ENCODE data around the gene PMVK. TPM values are rescaled to one million over a fixed set of nuclear protein-coding genes. Genes with fewer than 3 reads are reported as not detected.

Gene PMVK
- total and polyA plus RNA-seq, 2 of the 4 experiments (the other 2 are of a cell fraction), result 9.0 to 28.1 TPM

DNA sequence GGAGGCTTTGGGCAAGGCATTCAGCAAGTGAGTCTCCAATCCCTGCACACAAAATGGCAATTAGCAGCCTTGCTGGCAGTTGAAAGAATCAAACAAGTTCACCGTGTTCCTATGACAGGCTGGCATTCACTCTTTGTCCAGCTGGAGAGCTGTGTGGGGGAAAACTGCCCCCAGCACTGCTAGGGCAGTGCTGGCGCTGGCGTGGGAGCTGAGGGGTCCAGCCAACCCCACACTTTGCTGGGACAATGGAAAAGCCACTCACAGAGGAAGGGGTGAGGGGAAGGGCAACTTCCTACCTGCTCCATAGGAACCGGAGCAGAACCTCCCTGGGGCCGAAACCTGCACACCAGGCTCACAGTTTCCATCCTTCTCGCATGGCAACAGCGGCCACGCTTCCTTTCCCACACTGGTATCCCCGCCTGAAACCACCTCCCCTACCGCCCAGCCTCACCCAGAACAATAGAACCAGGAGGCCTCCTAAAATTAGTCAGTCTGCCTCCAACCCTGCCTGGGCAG is 39.7 kb downstream of the PMVK start:
- intact Hi-C loops (cut with micrococcal nuclease) (no loop called here), in situ Hi-C loops (cut with MboI; ENCODE audit: low sequenced_read_pairs) (no loop called here), dilution Hi-C loops (cut with HindIII; ENCODE audit: low sequenced_read_pairs, unreplicated experiment) (no loop called here)
- H3K4me2 ChIP-seq (ENCODE audit: low read depth, low read length), result no peak overlapping the region
- WGBS, 2 experiments (ENCODE audit: extremely low coverage in 2 of 2, insufficient read length in 1 of 2), result no CpG with 5 or more reads among the region's 10 CpGs
- no peaks in the 10 kb centered on the region for H3K9me1 ChIP-seq (ENCODE audit: insufficient read depth, low read length)
- H3K4me3 ChIP-seq (ENCODE audit: insufficient read depth, low read depth, low read length), result no peak overlapping the region
- no peaks in the 10 kb centered on the region for H3K4me1 ChIP-seq (ENCODE audit: control insufficient read depth, insufficient read depth, low read length)
- no peak overlapping the region for H2BK20ac ChIP-seq (ENCODE audit: low read depth, low read length)
- peaks cover 43% of the 10 kb centered on the region for H3K27me3 ChIP-seq (ENCODE audit: control insufficient read depth, insufficient read depth, low read length)
- no peaks in the 10 kb centered on the region for H4K20me1 ChIP-seq (ENCODE audit: insufficient read depth, low read length)
- BruUV-seq (replicated peaks), result no TSS peak
- TF ChIP-seq RAD21 (IDR thresholded peaks at IDR 0.05; ENCODE audit: low read length) (no peak), BHLHE40 (IDR thresholded peaks at IDR 0.05; ENCODE audit: low read depth, low read length) (no peak), MAFK (IDR thresholded peaks at IDR 0.05; ENCODE audit: low read depth, low read length) (no peak)
- H3K4ac ChIP-seq (ENCODE audit: low read depth, low read length), result no peak overlapping the region
- no peak overlapping the region for H2BK15ac ChIP-seq (ENCODE audit: low read depth, low read length)
- ChIA-PET POLR2A (ENCODE audit: unreplicated experiment) (no interaction called here), CTCF (no interaction called here)
- no peak overlapping the region for H3K27ac ChIP-seq (ENCODE audit: insufficient read depth, low read length)
- H3K79me1 ChIP-seq (ENCODE audit: low read depth in 1 of 2, low read length in 2 of 2), result no peaks in the 10 kb centered on the region
- DNase-seq (no peak), ATAC-seq (ENCODE audit: low read depth) (no peak)
- H3K9ac ChIP-seq (ENCODE audit: low read depth, low read length), result no peak overlapping the region
- no peaks in the 10 kb centered on the region for H3K36me3 ChIP-seq (ENCODE audit: control insufficient read depth, insufficient read depth, low read length)
- no peaks in the 10 kb centered on the region for H3K9me3 ChIP-seq (ENCODE audit: control insufficient read depth, insufficient read depth, low read length)
- no peak overlapping the region for H3K18ac ChIP-seq (ENCODE audit: low read depth, low read length)
- H4K8ac ChIP-seq (ENCODE audit: low read depth in 2 of 2, low read length in 2 of 2), result no peak overlapping the region
- H3K56ac ChIP-seq (ENCODE audit: extremely low read depth, insufficient read depth, low read length), result no peak overlapping the region
- no peak overlapping the region for H2AK5ac ChIP-seq (ENCODE audit: low read depth, low read length)
- H4K5ac ChIP-seq (ENCODE audit: low read depth, low read length), result no peak overlapping the region
- H2BK5ac ChIP-seq (ENCODE audit: low read depth, low read length, poor library complexity, severe bottlenecking), result no peak overlapping the region
- H2BK120ac ChIP-seq (ENCODE audit: low read depth, low read length), result no peak overlapping the region
- no peak overlapping the region for H2AK9ac ChIP-seq (replicated peaks; ENCODE audit: low read depth, low read length, poor library complexity)
- H4K91ac ChIP-seq (ENCODE audit: insufficient read depth, low read depth, low read length), result no peak overlapping the region
- no peak overlapping the region for H3K14ac ChIP-seq (replicated peaks; ENCODE audit: low read depth, low read length)
- no peak overlapping the region for H2AFZ ChIP-seq (replicated peaks; ENCODE audit: low read length, poor library complexity)
- no peak overlapping the region for H3K23ac ChIP-seq (ENCODE audit: low read depth, low read length)

Measured in IMR-90 (cell line).